HG03571 (cell line): Measurements from ENCODE around the gene NCAN.

Source experiments
- ATAC-seq: cut with Tn5 transposase; IDR thresholded peaks from one replicate; pipeline ENCODE4 v1.9.1; 2021; ENCODE audit not compliant: unreplicated experiment

The NCAN gene

DNA sequence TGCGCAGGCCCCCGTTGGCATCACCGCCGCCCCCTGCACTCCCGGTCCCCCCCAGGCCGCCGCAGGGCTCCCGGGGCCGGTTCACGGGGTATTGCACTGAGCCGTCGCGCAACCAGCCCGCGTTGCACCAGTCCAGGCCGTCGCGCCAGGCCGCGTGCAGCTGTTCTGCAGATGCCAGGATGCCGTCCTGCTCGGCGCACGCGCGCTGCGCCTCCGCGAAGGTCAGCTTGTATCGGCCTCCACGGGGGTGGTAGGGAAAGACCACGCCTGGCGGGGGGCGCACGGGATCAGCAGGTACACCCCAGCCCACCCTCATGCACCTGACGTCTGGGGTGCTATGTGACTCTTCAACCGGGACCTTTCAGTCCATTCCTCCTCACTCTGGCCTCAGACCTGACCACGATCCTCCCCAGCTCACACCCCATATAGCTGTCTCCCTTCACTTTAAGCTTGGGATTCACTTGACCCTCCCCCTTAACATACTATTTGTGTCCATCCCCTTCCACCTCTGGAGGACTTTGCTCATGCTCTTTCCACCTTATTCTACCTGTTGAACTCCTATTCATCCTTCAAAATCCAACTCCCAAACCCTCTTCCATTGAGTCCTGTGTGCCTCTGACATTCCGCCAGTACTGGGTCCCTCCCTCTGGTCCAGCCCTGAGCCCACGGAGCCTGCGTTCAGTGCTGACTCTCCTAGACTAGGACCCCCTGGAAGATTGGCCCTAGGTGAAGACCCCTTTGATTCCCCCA is 47.0 kb downstream of the NCAN start:
- ATAC-seq = no peak

- ATAC-seq = no peak
Measured at GRCh38 chr19:19259741-19260140, 48.0 kb downstream of the NCAN start.

- ATAC-seq = no peak
Measured at GRCh38 chr19:19260417-19261214, 48.9 kb downstream of the NCAN start.

- no peak for ATAC-seq
Measured at GRCh38 chr19:19261350-19262189, 49.8 kb downstream of the NCAN start.

GRCh38 chr19:19262190-19263057 is 50.7 kb downstream of the NCAN start:
- no peak for ATAC-seq

DNA sequence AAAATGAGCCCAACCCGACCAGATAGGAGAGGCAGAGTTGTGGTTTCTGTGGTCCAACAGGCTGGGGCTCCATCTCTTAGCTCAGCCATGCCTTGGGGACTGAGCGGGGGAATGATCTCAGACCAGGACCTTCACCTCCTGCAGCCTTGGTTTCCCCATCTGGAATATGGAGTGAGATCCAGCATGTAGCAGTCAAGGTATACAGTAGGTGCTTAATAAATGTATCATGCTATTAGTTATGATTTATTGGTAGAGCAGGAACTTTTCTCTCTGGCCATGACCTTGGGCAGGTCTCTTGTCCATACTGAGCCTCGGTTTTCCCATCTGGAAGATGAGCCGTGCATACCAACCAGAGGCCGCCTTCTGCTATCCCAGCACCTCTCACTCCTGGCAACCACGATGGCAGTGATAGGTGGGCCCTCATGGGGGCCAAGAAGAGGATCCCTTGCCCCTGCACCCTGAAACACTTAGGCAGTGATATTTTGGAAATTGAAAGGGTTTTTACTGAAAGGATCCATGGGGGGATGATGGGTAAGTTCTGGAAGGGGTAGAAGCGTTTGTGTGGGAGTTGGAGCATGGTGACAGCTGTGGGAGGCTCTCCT is 52.2 kb downstream of the NCAN start:
- ATAC-seq = no peak

- no peak for ATAC-seq
Measured at GRCh38 chr19:19267305-19267704, 55.5 kb downstream of the NCAN start.

- no peak for ATAC-seq
Measured at GRCh38 chr19:19268453-19269385, 57.0 kb downstream of the NCAN start.

GRCh38 chr19:19269952-19270694 is 58.4 kb downstream of the NCAN start:
- no peak for ATAC-seq

DNA sequence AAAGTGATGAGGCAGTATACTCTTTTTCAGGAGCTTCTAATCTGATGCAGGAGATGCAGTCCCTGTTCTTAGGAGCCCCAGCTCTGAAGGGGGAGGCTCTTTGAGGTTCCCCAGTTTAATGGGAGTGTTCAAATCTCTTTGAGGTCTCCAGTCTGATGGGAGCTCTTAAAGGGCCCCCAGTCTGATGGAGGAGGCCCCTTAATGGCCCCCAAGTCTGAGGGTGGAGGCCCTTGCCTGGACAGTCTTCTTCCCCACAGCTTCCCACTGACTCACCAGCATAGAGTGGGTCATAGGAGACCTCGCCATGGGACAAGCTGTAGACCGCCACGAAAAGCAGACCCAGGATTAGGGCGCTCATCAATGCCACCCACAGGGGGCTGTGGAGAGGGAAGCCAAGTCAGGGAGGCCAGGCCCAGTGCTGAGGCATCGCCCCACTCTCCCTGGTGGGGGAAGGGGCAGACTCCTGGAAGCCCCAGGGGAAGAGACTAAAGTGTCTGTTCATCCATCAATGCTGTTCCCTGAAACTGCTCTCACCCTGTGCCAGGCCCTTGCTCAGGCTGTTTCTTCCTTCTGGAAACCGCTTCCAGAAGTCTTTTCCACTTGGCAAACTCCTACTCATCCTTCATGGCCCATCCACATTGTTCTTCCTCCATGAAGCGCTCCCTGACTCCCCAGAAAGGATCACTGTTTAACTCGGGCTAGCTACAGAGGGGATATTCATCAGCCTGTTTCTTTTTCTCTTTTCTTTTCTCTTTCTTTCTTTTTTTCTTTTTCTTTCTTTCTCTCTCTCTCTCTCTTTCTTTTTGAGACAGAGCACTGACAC is 59.2 kb downstream of the NCAN start:
- ATAC-seq = no peak

GRCh38 chr19:19271828-19272599 is 60.3 kb downstream of the NCAN start:
- no peak for ATAC-seq

- ATAC-seq = no peak
Measured at GRCh38 chr19:19274146-19274545, 62.4 kb downstream of the NCAN start.

DNA sequence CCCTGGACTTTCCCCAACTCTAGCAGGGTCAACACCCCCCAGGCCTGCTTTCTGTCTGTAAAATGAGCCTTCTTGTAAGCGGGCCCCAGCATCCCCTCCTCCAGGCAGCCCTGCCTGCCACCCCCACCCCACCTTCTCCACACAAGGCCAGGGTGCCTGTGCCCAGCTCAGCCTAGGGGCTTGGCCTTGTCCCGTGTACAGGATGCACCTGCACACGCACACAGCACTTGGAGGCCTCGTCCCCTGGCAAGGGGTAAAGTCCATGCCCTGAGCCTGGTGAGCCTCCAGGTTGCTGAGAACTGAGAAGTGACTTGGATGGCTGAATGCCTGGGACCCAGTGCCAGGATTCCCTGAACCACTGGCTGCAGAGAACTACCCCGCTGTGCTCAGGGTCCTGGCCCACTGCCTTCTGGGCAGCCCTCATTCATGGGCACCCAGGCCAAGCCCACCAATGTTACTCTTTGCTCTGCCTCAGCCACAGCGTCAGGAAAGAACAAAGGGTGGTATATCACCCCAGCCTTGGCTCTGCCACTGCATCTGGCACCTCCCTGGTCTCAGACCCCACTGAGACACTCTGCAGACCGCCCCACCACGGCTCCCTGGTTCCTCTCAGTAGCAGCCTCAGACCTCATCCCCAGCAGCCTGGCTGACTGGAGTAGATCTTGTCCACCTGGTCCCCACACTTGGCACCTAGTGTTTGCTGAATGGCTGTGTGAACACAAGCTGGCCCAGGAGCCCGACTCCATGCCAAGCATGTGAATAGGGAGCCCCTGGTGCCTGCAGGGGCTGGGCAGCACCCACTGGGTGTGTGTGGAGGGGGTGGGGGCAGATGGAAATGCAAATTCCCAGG is 63.2 kb downstream of the NCAN start:
- no peak for ATAC-seq

DNA sequence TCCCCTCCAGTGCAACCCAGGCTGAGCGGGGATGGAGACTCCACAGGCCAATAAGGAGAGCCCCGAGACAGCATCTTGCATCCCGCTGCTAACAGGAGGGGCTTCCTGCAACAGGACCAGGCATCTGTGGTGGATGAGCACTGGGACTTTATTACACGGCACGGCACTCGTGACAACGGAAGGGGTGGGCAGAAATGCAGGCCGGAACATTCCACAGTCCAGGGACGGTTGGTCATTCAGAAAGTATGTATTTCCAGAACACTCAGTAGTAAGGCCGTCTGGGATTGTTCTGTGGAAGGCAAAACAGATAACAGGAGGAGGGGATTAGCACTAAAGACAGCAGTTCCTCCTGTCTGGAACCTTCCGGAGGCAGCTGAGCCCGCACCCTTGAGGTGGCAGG is 64.6 kb downstream of the NCAN start:
- ATAC-seq = no peak

DNA sequence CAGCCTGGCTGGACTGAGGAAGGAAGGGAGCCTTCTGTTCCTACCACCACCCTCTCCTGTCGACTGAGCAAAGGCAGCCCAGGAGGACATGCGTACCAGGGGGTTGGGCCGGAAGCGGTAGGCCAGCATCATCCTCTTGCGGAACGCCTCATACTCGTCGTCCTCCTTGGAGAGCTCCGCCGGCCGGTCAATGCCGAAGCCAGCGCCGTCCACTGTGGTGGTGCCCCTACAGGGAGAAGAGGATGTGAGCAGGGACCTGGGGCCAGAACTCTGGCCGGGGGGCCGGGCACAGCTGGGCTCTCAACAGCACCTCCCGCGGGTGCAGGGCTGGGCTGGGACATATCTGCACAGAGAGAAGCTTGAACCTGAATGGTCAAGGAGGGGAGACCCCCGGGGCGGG is 65.1 kb downstream of the NCAN start:
- no peak for ATAC-seq

DNA sequence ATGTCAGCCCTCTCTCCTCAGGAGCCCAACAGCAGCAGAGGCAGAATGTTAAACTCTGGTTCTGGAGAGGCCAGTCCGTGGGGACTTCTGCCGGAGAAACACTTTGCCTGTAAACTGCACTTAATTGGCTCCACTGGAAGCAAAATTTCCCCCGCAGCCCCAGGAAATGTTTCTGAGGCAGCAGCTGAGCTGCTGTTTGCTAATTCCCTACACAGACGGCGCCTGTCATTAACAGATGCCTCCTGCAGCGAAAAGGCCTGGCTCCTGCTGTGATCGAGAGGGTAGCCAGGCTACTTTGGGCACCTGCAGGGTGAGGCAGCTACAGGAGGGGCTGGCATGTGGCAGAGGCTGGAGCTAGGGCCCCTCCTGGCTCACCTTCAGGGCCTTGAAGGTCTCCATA is 66.6 kb downstream of the NCAN start:
- no peak for ATAC-seq
